SK-N-MC (cell line): ENCODE measurements around the gene DNLZ.

Experiments
- EZH2 ChIP-seq: fragments of 200-600 bp; sonication (generic); IDR thresholded peaks from one replicate; pipeline ENCODE4 v1.6.1; 2017; ENCODE audit warnings: antibody characterized with exemption
- FOXP2 ChIP-seq: optimal IDR thresholded peaks from 2 replicates; pipeline ENCODE3; 2011; ENCODE audit warnings: mild to moderate bottlenecking, moderate library complexity; ENCODE audit not compliant: insufficient read depth; ENCODE audit errors: extremely low read length, control extremely low read depth
- POLR2AphosphoS5 ChIP-seq: IDR thresholded peaks from 2 replicates; pipeline ENCODE4 v1.6.1; 2012; ENCODE audit warnings: mild to moderate bottlenecking, low read depth, low read length, borderline replicate concordance

- no peak for TF ChIP-seq POLR2AphosphoS5
- no peak for TF ChIP-seq EZH2
- TF ChIP-seq FOXP2, result no peak
These were observed 51.6 kb downstream of the DNLZ start for GRCh38 chr9:136312009-136312375.
